GM19395 (cell line): ENCODE data around the gene ATXN1.
"Not testable (repeated sequence)": the region's sequence is repeated elsewhere in the genome, so short reads cannot be mapped to it uniquely, and the experiment has no call there.

Source experiments
- ATAC-seq: cut with Tn5 transposase; IDR thresholded peaks from one replicate; pipeline ENCODE4 v1.9.1; 2021; ENCODE audit warnings: mild to moderate bottlenecking, moderate library complexity; ENCODE audit not compliant: unreplicated experiment

ATXN1 gene

DNA sequence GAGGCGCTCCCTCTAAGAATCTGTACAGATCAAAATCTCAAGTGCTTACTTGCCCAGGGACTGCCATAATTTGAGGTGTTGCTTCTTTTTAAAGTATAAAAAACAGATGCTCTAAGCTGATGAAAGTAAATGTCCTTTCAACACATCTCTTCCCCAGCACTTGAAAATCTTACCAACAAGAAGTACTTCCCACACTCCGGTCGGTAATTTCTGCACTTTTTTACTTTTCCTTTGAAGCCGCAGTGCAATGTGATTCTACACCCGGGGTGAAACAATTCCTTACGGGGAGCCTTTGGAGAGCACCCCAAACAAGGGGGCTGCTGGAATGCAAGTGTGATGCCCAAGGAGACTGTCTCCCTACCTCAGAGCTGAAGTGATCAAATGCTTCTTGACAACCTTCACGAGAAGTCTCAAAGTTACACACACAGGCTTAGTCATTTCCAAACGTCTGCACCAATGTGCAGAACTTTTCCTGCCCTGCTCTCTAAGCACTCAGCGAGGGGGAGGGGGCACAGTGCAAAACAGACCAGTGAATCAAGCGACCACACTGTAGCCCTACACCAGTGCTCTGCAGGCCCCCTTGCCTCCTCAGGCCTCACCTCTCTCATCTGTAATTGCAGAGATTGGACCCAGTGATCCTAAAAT lies 56.7 kb downstream of the ATXN1 start:
- no peak for ATAC-seq

DNA sequence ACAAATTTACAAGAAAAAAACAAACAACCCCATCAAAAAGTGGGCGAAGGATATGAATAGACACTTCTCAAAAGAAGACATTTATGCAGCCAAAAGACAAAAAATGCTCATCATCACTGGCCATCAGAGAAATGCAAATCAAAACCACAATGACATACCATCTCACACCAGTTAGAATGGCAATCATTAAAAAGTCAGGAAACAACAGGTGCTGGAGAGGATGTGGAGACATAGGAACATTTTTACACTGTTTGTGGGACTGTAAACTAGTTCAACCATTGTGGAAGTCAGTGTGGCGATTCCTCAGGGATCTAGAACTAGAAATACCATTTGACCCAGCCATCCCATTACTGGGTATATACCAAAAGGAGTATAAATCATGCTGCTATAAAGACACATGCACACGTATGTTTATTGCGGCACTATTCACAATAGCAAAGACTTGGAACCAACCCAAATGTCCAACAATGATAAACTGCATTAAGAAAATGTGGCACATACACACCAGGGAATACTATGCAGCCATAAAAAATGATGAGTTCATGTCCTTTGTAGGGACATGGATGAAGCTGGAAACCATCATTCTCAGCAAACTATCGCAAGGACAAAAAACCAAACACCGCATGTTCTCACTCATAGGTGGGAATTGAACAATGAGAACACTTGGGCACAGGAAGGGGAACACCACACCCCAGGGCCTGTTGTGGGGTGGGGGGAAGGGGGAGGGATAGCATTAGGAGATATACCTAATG lies 58.5 kb downstream of the ATXN1 start:
- not testable (repeated sequence) for ATAC-seq

DNA sequence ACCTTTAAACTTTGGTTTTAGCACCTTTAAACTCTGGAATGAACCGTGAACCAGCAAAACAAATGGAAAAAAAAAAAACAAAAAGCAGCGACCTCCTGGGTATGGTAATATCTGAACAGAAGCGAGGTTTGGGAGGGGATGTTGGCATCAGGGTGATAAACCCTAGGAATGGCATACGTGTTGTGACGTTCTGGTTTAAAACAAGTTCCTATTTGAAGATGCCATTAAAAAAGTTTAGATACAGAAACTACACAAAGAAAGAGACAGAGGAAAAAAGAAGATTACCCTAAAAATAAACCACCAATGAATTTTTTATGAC lies 60.4 kb downstream of the ATXN1 start:
- ATAC-seq: no peak

DNA sequence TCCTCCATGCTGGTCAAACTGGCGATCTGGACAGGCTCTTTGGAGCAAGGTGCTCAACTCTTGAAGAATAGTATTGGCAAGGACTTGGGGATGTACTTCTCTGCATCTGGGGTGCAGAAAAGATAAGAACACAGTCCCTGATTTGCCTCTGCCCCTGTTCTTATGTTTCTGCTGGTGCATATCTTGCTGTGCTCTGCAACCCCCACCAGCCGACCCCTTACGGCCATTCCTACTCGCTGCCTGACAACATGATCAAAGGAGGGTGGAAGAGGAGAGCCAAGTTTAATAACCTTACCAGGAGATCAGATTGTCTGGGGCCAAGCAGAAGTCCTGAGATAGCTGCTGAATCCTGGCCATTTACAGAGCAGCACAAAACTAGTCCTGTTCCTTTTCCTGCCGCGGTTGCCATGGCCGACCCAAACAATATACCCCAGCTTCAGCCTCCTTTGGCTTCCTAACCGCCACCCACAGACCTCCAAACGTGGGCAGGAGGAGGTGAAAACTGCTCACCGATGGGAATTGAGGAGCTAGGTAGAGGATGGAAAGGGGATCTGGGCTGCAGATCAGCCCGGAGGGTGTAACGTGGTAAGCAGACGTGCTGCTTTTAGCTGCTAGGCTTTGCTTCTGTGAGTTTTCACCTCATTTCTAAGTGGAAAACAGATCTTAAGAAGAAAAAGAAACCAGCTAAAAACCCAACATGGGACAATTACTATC lies 60.9 kb downstream of the ATXN1 start:
- peak; percentile 48 for ATAC-seq

DNA sequence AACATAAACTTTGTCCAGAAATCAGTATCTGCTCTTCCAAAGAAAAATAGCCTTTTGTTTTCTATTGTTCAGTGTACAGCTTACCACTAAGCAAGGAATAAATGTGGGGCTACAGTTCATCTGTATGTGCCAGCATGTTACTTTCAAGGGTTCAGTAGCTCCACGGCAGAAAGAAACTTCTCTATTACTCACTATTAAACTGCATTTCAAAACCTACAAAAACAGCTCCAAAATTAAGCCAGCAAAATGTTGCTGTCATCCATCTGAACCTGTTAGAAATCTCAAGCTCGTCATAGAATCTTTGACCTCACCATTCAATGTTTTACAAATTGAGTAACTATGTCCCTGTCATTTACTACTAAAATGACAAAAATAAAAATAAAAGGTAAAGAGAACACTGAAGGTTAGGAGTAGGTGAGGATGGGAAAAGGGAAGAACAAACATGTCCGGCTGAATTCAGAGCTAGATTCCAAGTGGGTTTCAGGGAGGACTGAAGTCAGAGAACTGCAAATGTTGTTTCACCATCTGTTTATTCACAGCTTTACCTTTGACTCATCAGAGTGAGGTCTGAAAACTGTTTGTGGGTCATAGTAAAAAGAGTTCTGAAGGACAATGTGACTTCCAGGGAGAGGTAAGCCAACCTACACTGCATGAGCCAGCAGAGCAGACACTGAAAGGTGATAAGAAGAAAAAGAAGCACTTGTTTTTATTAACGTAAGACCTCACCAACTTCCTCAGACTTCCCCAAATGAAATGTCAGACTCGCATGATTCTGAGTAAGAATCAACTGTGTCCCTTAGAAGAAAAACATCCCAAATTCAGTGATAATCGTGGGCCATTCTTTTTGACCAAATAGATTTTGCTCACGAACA lies 62.0 kb downstream of the ATXN1 start:
- ATAC-seq: no peak

DNA sequence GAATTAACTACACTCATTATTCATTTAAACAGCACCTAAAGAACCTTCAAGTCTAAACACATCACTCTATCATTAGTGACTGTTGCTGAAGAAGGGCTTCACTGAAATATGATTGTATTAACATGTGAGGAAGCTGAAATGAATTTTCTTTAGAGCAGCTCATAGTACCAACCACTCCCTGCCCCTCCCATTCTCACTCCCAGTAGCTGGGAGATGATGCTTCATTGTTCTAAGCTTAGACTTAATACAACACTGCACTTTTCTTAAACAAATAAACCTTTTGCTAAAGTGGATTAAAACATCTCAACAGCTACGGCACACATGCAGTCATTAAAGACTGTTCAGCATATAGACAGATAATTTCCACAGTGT lies 63.1 kb downstream of the ATXN1 start:
- no peak for ATAC-seq

DNA sequence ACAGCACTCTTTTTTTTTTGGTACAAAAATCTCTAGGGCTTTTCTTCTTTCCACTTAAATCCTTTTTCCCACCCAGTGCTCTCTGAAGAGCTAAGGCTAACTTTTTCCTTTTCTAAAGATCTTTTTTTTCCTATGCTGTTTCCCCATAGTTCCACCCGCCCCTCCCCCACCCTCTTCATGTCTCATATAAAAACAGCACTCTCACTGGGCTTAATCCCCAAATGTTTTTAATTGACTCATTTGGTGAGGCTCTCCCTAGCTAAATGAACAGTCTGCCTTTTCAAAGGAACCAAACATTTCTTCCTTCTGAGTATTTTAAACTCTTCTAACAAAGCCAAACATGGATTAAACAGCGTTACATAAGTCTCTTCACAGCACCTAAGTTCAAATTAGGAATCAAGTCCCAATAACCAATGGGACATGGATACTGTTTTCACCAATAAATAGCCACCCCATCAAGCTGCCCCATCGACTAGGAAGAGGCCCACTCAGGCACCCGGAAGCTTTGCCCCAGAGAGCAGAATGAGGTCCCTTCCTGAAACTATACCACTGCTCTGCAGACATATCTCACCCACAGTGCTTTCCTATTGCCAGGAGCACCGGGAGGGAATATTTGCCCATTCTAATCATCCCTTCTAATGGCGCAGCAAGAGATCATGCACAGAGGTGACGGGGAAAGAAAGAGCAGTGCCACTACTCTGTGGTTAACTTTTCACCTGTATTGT lies 63.7 kb downstream of the ATXN1 start:
- ATAC-seq: no peak

DNA sequence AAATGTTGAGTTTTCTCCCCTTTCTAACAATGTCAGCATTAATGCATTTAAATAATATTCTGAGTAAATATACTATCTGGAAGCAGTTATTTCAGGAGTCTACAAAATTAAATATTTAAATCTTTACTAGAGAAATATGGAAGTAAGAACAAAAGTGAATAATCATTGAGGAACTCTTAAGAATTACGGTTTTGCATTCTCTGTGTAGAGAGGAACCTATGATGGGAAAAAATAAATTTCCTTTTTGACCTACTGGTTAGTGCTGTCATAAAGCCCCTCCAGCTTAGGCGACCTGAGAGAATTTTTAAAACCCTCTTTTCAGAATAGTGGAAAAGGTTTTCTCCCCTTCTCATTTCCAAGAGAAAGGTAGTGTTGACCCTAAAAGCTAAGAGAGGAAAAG lies 64.8 kb downstream of the ATXN1 start:
- no peak for ATAC-seq

DNA sequence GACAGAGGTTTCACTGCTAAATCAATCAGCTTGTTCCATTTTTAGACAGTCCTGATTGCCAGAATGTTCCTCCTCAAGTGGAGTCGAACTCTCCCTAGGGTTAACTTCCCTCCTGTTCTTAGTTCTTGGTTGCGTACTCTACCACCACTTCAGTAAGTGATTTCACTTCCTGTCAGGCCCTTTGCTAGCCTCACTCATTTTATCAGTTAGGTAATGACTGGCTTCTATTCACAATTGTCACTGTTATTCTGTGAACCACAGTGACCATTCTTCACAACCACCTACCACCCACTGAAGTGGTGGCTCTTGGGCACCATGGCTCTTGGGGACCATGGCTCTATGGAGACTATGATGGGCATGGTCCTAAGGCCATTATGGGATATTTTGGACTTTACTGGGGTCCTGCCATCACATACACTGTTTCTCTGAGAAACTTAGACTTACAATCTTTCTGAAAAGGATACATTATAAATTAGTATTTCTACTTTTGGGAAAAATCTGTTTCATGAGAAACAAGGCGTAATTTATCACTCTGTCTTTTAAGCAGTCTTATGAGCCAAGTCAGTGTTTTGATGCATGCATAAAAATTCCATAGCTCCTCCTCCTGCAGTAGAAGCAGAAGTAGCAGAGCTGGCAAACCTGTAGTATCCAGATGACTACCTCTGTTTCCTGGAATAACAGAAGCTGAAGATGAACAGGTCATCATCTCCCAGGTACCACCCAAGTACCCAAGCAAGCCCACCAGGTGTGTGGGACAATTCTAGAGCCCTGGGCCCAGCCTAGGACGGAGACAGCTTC lies 66.3 kb downstream of the ATXN1 start:
- peak; percentile 66 for ATAC-seq

DNA sequence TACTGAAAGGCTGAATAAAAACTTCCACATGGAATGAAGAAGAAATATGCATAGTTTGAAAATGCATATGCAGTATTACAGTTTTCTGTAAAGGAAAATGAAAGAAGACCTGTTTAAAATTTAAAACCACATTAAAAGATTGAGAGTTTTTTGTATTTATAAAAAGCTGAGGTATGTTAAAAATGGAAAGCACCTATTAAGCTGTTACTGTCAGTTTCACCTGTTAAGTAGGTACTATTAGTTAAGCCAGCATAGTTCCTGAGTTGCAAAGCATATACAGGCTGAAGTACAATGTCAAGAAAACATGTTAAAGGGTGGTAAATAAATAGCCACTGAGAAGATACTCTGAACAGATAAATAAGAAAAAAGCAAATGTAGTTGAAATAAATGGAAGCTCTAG lies 69.9 kb downstream of the ATXN1 start:
- ATAC-seq: no peak

DNA sequence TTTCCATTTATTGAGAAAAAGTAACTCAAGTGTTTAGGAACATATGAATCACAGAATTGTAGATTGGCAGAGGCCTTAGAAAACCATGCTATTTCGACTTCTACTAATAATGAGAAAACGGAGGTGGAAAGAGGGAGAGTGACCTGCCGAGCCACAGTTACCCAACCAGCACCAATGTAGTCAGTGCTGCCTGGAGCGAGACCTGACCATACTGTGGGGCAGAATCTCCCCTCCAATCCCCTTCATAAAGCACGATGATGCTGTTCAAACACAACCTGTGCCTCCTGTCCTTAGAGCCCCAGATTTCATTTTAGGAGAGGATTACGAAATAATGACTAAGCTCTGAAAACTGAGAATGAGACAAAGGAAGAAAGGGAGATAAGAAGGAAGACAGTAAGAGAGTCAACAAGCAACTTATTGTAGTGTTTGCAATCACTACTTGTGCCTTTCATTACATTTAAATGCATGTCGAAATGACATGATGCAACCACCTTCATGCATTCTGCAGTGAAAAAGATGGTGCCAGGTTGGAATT lies 70.6 kb downstream of the ATXN1 start:
- peak; percentile 80 for ATAC-seq

DNA sequence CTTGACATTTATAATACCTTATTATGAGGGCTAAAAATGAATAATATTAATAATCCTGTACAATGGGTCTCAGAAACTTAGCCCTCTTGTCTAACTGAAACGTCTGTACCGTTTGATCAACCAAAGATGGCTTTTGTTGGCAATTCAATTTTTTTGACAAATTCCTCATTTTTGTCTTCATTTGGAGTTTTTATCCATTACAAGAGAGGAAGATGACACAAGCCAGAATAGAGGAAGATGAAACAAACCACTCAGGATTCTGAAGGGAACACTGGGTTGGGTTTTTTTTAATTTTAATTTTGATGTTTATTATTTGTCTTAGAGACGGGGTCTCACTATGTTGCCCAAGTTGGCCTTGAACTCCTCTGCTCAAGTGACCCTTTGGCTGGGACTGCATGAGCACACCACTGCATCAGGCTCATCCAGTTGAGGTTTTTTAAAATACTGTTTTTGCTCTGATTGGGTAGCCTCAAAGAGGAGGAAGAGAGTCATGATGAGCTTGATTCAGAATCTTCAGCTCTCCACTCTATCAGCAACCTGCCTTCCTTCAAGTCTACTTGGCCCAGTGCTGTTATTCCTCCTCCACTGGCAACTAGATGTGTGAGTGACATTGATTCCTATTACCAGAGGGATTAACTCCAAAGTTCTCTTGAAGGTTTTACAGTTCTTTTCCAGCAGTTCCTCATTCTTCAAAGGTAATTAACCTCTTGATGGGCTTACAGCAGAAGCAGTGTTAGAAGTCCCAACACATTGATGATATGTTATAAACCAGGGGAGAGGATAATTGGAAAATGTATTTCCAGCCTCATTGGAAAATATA lies 71.3 kb downstream of the ATXN1 start:
- ATAC-seq: no peak

DNA sequence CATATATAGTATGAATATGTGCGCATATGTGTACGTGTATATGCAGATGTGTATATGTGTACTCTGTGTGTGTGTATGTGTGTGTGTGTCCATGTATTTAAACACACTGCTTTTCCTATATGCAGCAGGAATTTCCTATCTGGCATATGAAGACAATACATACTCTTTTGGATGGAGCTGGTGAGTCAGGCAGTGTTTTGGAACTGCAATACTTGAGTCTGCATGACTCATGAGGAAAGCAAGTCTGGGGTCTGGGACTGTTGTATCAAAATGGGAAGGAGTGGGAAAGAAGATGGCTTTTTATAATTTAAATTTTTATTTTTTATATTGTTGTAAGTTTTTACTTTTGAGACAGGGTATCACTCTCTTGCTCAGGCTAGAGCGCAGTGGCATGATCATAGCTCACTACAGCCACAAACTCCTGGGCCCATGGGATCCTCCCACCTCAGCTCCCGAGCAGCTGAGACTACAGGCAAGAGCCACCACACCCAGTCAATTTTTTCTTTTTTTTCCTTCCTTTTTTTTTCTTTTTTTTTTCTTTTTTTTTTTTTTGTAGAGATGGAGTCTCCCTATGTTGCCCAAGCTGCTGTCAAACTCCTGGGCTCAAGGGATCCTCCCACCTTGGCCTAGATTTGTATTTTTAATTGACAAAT lies 72.2 kb downstream of the ATXN1 start:
- ATAC-seq: no peak

DNA sequence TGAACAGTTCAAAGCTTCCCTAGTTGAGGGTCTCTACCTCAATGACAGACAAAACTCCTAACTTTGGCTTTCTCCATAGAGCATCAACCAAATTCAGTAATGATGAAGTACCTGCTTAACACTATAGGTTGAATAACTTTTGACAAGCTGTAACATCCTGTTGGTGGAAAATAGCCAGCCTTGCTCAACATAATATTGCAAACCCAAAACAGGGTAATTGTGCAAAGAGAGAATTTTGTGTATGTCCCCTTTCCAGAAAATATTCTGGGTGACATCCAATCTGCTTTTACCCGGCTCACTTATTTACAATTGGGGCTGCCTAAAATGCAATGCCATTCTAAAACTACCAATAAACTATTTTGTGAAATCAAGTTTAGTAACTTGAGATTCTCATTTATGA lies 72.8 kb downstream of the ATXN1 start:
- ATAC-seq: no peak

DNA sequence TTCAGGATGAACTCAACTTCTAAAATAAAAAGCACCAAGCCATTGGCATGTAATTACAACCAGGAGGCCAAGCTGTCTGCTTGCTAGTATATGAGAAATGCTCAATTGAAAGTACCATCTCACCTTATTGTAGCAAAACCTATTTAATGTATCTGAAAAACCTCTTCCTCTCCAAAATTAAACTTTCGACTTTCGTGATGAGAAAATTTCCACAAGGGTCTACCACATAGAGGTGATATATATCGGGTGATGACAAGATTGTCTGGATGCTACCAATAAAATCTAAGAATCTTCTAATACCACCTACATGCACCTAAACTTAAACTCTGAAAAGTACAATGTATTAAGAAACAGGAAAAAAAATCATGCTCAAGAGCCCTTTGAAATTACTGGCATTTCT lies 74.2 kb downstream of the ATXN1 start:
- ATAC-seq: no peak

DNA sequence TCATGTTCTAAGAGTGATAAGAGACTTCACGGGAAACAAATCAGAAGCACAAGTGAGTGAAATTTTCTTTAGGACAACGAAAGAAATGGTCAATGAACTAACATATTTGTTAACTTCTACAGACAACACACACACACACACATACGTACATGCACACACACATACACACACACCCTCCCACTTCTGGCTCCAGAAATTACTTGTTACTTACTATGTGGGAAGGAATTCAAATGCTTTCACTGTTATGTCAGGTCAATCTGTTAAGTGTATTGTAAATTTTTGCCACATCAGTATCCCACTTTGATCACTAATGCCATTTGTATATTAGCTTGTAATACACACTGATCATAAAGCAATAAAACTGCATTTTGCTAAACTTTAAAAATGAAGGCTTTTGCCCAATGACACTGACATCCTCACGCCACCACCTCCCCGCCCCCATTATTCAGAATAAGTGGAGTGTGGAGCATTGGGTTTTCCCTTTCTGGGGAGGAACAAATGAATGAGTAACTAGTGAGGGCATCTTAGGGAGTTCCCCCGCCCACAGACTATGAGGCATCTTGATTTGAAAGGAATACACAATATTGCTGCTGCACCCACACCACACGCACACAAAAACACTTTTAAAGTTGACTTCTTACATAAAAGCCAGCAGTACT lies 76.2 kb downstream of the ATXN1 start:
- ATAC-seq: peak; percentile 55

DNA sequence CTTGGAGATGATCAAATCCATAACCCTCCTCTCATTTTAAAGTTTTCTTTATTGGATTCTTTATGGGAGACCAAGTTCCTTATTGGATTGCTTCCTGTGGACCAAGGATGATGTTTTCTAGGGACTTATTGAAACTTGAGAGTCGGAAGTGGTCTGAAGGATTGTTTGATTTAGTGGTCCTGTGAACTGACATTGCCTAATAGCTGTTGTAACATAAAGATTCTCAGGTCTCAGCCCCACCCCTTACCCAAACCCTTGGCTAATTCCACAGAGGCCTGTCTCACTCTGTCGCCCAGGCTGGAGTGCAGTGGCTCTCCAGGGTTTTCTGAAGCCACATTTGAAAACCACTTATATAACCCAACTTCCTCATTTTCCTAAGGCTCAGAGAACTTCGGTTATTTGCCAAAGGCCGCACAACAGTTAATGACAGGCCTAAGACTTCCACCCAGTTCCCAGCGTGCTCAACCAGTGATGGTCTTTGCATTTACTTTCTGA lies 77.0 kb downstream of the ATXN1 start:
- ATAC-seq: no peak
